ENCODE results near the gene DLG5.

- TF ChIP-seq LARP7 (IDR thresholded peaks at IDR 0.05) = no peak
- TF ChIP-seq HNRNPLL (IDR thresholded peaks at IDR 0.05; ENCODE audit: low read depth, low read length, poor library complexity, severe bottlenecking) = no peak
- TF ChIP-seq RFX5 (IDR thresholded peaks at IDR 0.05; ENCODE audit: low read depth, low read length) = no peak
- no peak for TF ChIP-seq HMGXB4 (CRISPR knock-in tag; IDR thresholded peaks at IDR 0.05)
- TF ChIP-seq GABPA (tag; conservative IDR thresholded peaks at IDR 0.05; ENCODE audit: low read depth) = no peak
- TF ChIP-seq PURB (CRISPR knock-in tag; IDR thresholded peaks at IDR 0.05; ENCODE audit: low read depth) = no peak
- TF ChIP-seq NR1H2 (CRISPR knock-in tag; IDR thresholded peaks at IDR 0.05) = no peak
- TF ChIP-seq CTCF (IDR thresholded peaks at IDR 0.05 in 2 of 3, conservative IDR thresholded peaks at IDR 0.05 in 1 of 3; ENCODE audit: insufficient read depth in 2 of 3, low read depth in 1 of 3, low read length in 3 of 3) = no peak
- no peak for TF ChIP-seq KHSRP (IDR thresholded peaks at IDR 0.05)
Measured at GRCh38 chr10:77946084-77946483, 19.5 kb upstream of the DLG5 start.
